Prostate gland (tissue), 2 donors: ENCODE data around the gene GRIP2. TPM values are rescaled to one million over a fixed set of nuclear protein-coding genes. Genes with fewer than 3 reads are reported as not detected.

Experiments
- DNase-seq: peaks from one replicate; pipeline ENCODE4 v3.0.0-alpha.2; 2019; ENCODE audit warnings: low spot score
- H3K27ac ChIP-seq, 2 donors: fragments of 200-600 bp; sonication (generic); 2 replicates each; pipeline ENCODE4 v1.5.1; 2017 to 2019
- H3K27me3 ChIP-seq: fragments of 200-600 bp; sonication (generic); replicated peaks from 2 replicates; pipeline ENCODE4 v1.5.1; 2019; ENCODE audit not compliant: insufficient read depth
- H3K36me3 ChIP-seq, 2 donors: fragments of 200-600 bp; sonication (generic); 1 replicate in 1 of 2; 2 replicates in 1 of 2; pipeline versions ENCODE4 v1.5.1 to v1.8.1; 2017 to 2019
- H3K4me1 ChIP-seq: fragments of 200-600 bp; sonication (generic); replicated peaks from 2 replicates; pipeline ENCODE4 v1.5.1; 2019
- H3K4me3 ChIP-seq, 2 donors: fragments of 200-600 bp; sonication (generic); 2 replicates each; pipeline ENCODE4 v1.5.1; 2017 to 2019
- H3K9me3 ChIP-seq: fragments of 200-600 bp; sonication (generic); 2 replicates; pipeline ENCODE4 v1.5.1; 2017
- POLR2A ChIP-seq: fragments of 450-650 bp; IDR thresholded peaks from one replicate; pipeline ENCODE4 v1.6.1; 2016; ENCODE audit warnings: antibody characterized with exemption, mild to moderate bottlenecking
- POLR2AphosphoS5 ChIP-seq: sonication (generic); formaldehyde crosslinking; IDR thresholded peaks from one replicate; pipeline ENCODE4 v1.6.1; 2017; ENCODE audit warnings: antibody characterized with exemption
- WGBS: methylation state at CpG from one replicate; pipeline ENCODE4 v1.1.5; 2018; 5-methylcytosine and 5-hydroxymethylcytosine counted together
- intact Hi-C: fragments of 100-400 bp; cut with DNase I; formaldehyde crosslinking; loops from one replicate; pipeline ENCODE4 v1.14.2; 2022
- total RNA-seq, 2 donors: library from RNA; depleted of rRNA; stranded (reverse); fragments of >200 nt; gene quantifications; one replicate each; pipeline ENCODE4 v1.1.0, GENCODE V29; 2016
- TF ChIP-seq, protein P1 (sequence below), 4 experiments: fragments of 200-600 bp in 2 of 4; fragments of 450-650 bp in 2 of 4; sonication (generic) in 2 of 4; IDR thresholded peaks; 1 replicate in 3 of 4; 2 replicates in 1 of 4; pipeline ENCODE4 v1.5.1; 2016 to 2019; ENCODE audit warnings: antibody characterized with exemption in 4 of 4, mild to moderate bottlenecking in 2 of 4, moderate library complexity in 2 of 4

Gene GRIP2
- total RNA-seq, 2 donors from 2014 or later: 0.27 to 0.62 TPM

- H3K27me3 ChIP-seq: no peaks in the 10 kb centered on the region
Observed at GRCh38 chr3:14489641-14490040, 50.5 kb downstream of the GRIP2 start.

DNA sequence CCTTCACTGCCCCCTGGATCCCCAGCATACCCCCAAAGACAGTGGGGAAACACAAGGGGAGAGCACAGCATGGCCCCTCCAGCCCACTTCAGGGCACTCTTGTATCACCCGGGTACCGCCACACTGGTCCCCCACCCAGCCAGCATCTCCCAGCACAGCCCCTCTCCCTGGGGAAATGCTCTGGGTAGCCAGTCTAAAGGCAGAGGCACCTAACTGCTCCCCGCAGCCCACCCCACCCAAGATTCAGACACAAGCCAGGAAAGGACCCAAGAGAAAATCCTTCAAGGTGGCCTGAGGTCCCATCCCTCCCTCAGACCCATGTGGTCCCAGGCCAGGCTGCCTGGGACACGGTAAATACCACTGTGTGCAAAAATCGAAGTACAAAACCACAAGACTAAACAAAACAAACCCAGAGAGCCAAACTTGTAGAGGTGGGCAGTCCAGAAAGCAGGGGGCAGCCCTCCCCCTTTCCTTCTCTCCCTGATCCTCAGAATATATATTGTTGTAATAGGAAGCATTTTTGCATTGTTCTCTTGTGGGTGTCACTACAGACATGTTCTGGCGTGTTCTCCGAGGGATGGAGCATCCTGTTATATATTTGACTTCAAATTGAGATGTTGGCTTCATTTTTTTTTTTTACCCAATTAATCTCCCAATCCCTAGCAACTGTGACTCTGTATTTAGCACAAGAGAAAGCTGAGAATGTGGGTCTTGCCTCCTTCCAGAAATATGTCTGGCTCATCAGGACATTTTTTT is 51.7 kb downstream of the GRIP2 start:
- WGBS: 42% methylated on average over 7 of the region's 7 CpGs
- intact Hi-C loops: no loop called here
- Histone ChIP-seq H3K27ac (no peak overlapping the region), H3K27me3 (no peaks in the 10 kb centered on the region), H3K4me1 (no peaks in the 10 kb centered on the region), H3K9me3 (no peaks in the 10 kb centered on the region), H3K36me3 (no peaks in the 10 kb centered on the region), H3K4me3 (no peak overlapping the region)
- no peak for DNase-seq
- TF ChIP-seq, protein P1, sequence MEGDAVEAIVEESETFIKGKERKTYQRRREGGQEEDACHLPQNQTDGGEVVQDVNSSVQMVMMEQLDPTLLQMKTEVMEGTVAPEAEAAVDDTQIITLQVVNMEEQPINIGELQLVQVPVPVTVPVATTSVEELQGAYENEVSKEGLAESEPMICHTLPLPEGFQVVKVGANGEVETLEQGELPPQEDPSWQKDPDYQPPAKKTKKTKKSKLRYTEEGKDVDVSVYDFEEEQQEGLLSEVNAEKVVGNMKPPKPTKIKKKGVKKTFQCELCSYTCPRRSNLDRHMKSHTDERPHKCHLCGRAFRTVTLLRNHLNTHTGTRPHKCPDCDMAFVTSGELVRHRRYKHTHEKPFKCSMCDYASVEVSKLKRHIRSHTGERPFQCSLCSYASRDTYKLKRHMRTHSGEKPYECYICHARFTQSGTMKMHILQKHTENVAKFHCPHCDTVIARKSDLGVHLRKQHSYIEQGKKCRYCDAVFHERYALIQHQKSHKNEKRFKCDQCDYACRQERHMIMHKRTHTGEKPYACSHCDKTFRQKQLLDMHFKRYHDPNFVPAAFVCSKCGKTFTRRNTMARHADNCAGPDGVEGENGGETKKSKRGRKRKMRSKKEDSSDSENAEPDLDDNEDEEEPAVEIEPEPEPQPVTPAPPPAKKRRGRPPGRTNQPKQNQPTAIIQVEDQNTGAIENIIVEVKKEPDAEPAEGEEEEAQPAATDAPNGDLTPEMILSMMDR (IDR thresholded peaks at IDR 0.05): no peak
- TF ChIP-seq POLR2A: no peak
- no peak for TF ChIP-seq POLR2AphosphoS5

More at GRCh38 chr3:14489641-14490040, 50.5 kb downstream of the GRIP2 start:
- H3K9me3 ChIP-seq: no peaks in the 10 kb centered on the region
- 95% methylated on average over 7 of the region's 7 CpGs for WGBS
- no peak overlapping the region for H3K4me3 ChIP-seq
- H3K36me3 ChIP-seq: no peaks in the 10 kb centered on the region
- intact Hi-C loops: no loop called here
- no peaks in the 10 kb centered on the region for H3K4me1 ChIP-seq
- DNase-seq: no peak
- no peak overlapping the region for H3K27ac ChIP-seq
- TF ChIP-seq POLR2A: no peak
- TF ChIP-seq, protein P1 (IDR thresholded peaks at IDR 0.05): no peak
- TF ChIP-seq POLR2AphosphoS5: no peak

- H3K27ac ChIP-seq: no peak overlapping the region
- intact Hi-C loops: no loop called here
- no peak overlapping the region for H3K4me3 ChIP-seq
- no peaks in the 10 kb centered on the region for H3K36me3 ChIP-seq
- TF ChIP-seq POLR2AphosphoS5 (no peak), POLR2A (no peak)
- TF ChIP-seq, protein P1 (IDR thresholded peaks at IDR 0.05): no peak
- H3K9me3 ChIP-seq: no peaks in the 10 kb centered on the region
- 63% methylated on average over 7 of the region's 7 CpGs for whole genome bisulfite sequencing
- H3K4me1 ChIP-seq: no peaks in the 10 kb centered on the region
- no peak for DNase-seq
- H3K27me3 ChIP-seq: no peaks in the 10 kb centered on the region
Observed at GRCh38 chr3:14487821-14488220, 52.3 kb downstream of the GRIP2 start.

GRCh38 chr3:14487086-14487485 is 53.1 kb downstream of the GRIP2 start:
- intact Hi-C loops: no loop called here
- Histone ChIP-seq H3K9me3 (no peaks in the 10 kb centered on the region), H3K4me3 (no peak overlapping the region), H3K36me3 (no peaks in the 10 kb centered on the region), H3K4me1 (no peaks in the 10 kb centered on the region), H3K27me3 (no peaks in the 10 kb centered on the region), H3K27ac (no peak overlapping the region)
- DNase-seq: no peak
- TF ChIP-seq POLR2AphosphoS5 (no peak), POLR2A (no peak)
- TF ChIP-seq, protein P1 (IDR thresholded peaks at IDR 0.05): no peak
- 93% methylated on average over 8 of the region's 8 CpGs for WGBS

DNA sequence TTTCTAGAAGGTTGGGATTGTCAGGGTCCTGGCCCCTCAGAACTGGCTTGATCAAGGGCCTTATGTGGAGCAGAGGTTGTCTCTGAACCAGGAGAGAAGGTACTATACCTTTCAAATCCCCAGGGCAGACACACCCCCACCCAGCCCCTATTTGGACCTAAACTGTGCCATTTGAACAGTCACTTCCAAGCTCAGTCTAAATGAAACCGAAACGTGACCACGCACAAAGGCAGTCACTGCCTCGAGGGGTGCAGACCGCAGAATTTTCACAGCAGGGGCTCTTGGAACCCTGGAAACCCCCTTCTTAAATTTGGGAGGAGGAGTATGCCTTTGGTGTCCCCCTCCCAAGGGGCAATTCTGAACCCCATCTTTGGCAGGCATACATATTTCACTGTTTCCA is 53.7 kb downstream of the GRIP2 start:
- no peaks in the 10 kb centered on the region for H3K4me1 ChIP-seq
- no peaks in the 10 kb centered on the region for H3K36me3 ChIP-seq
- 77% methylated on average over 5 of the region's 5 CpGs for WGBS
- no peaks in the 10 kb centered on the region for H3K9me3 ChIP-seq
- no peak for TF ChIP-seq POLR2A
- no peak for TF ChIP-seq POLR2AphosphoS5
- TF ChIP-seq, protein P1 (IDR thresholded peaks at IDR 0.05): no peak
- DNase-seq: no peak
- intact Hi-C loops: no loop called here
- H3K4me3 ChIP-seq: no peak overlapping the region
- no peak overlapping the region for H3K27ac ChIP-seq
- H3K27me3 ChIP-seq: no peaks in the 10 kb centered on the region
